HepG2 (cell line): ENCODE results near the gene CEBPG. TPM values are rescaled to one million over a fixed set of nuclear protein-coding genes. Genes with fewer than 3 reads are reported as not detected.

Experiments used
- ARNT2 ChIP-seq: sonication (generic); formaldehyde crosslinking; IDR thresholded peaks from 2 replicates; pipeline ENCODE4 v1.8.0; 2022; ENCODE audit warnings: mild to moderate bottlenecking, low read depth, missing genetic modification reagents, moderate library complexity
- CBX5 ChIP-seq: sonication (generic); formaldehyde crosslinking; IDR thresholded peaks from 2 replicates; pipeline ENCODE4 v1.4.0; 2020; ENCODE audit warnings: missing genetic modification reagents, borderline replicate concordance
- ELF4 ChIP-seq: sonication (generic); formaldehyde crosslinking; IDR thresholded peaks from 2 replicates; pipeline ENCODE4 v1.5.0; 2020; ENCODE audit warnings: missing genetic modification reagents, mild to moderate bottlenecking, moderate library complexity, borderline replicate concordance
- HMGXB4 ChIP-seq, 2 experiments: sonication (generic) in 1 of 2; formaldehyde crosslinking in 1 of 2; IDR thresholded peaks; 2 replicates each; pipeline versions ENCODE4 v1.4.0 to v1.6.1; 2018 to 2020; ENCODE audit warnings: missing genetic modification reagents in 2 of 2, borderline replicate concordance in 1 of 2, low read depth in 1 of 2, mild to moderate bottlenecking in 1 of 2, missing biosample characterization in 1 of 2
- KIAA2018 ChIP-seq: sonication (generic); formaldehyde crosslinking; IDR thresholded peaks from 2 replicates; pipeline ENCODE4 v1.5.0; 2020; ENCODE audit warnings: mild to moderate bottlenecking, missing genetic modification reagents, borderline replicate concordance
- STAT6 ChIP-seq: sonication (generic); formaldehyde crosslinking; IDR thresholded peaks from 2 replicates; pipeline ENCODE4 v1.4.0; 2020; ENCODE audit warnings: missing genetic modification reagents, mild to moderate bottlenecking, borderline replicate concordance
- THAP9 ChIP-seq: sonication (generic); formaldehyde crosslinking; IDR thresholded peaks from 2 replicates; pipeline ENCODE4; 2020; ENCODE audit warnings: missing genetic modification reagents, mild to moderate bottlenecking, borderline replicate concordance
- ZNF431 ChIP-seq: sonication (generic); formaldehyde crosslinking; IDR thresholded peaks from 2 replicates; pipeline ENCODE4 v1.9.0; 2022; ENCODE audit warnings: missing genetic modification reagents, low read depth, mild to moderate bottlenecking, borderline replicate concordance
- ZNF44 ChIP-seq: sonication (generic); formaldehyde crosslinking; IDR thresholded peaks from 2 replicates; pipeline ENCODE4 v1.5.1; 2020; ENCODE audit warnings: mild to moderate bottlenecking, missing genetic modification reagents
- ZNF790 ChIP-seq: sonication (generic); formaldehyde crosslinking; IDR thresholded peaks from 2 replicates; pipeline ENCODE4 v1.8.0; 2022; ENCODE audit warnings: missing genetic modification reagents, mild to moderate bottlenecking, borderline replicate concordance
- polyA plus RNA-seq, 8 experiments: library from polyadenylated mRNA; depleted of rRNA in 3 of 8; stranded (reverse) in 7 of 8; unstranded in 1 of 8; fragments of >200 nt; fragmentation: Illumina TruSeq in 4 of 8; extraction: Trizol in 4 of 8; gene quantifications; 2 replicates each; pipeline versions ENCODE4 v1.2.1 to v1.2.3, GENCODE V29; 2011 to 2016; ENCODE audit warnings: low read depth in 4 of 8, missing spikeins in 1 of 8, mixed read lengths in 1 of 8; ENCODE audit not compliant: insufficient read depth in 1 of 8
- total RNA-seq, 5 experiments: library from RNA; depleted of rRNA; stranded (reverse); fragments of >200 nt; fragmentation: Illumina TruSeq; extraction: Trizol; gene quantifications; 2 replicates each; pipeline ENCODE4 v1.2.3, GENCODE V29; 2016; ENCODE audit warnings: low read depth in 1 of 5

CEBPG gene
- total and polyA plus RNA-seq, 2 of the 13 experiments (the other 11 are each of a cell fraction or from before 2014, with no cell fraction given), result 25.7 to 34.3 TPM

DNA sequence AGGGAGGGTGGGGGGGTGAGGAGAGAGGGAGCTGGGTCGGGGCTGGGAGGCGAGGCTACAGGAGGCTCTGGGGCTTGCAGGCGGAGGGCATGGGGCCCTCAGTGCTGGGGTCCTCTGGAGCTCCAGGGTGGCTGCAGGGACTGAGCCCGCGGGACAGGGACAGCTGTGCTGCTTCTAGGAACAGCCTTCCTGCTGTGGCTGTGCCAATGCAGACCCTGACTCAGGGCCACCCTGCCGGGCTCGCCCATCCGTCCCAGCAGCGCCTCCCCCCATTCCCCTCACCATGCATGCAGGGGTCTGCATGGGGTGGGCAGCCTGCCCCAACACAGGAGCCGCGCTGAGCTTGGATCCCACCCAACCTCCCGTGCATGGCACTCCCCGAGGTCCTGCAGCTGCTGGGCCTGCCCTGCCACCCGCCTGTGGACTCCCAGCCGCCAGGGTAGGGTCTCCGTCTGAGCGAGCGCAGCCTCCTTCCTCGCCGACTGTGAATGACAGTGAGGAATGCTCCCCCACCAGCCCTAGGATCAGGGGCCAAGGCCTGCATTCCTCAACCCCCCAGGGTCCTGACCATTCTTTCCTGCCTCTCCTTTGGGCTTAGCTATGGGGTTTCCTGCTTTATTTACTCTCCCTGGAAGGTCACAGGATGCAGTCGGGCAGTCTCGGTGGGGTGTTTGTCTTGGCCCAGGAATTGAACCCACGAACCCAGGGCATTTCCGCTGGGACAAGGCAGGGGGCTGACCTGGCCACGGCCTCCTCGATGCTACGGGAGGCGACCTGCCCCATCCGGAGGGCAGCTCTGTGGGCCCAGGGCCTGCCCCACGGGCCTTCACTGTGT, 23.4 kb downstream of the CEBPG start (continued):
- TF ChIP-seq ARNT2 (CRISPR knock-in tag) (peak; percentile 78; the same call in 1 of the 2 replicates), THAP9 (CRISPR knock-in tag) (peak; percentile 45; the same call in 1 of the 2 replicates), ELF4 (CRISPR knock-in tag) (no peak), STAT6 (CRISPR knock-in tag) (peak; percentile 62), HMGXB4 (CRISPR knock-in tag; IDR thresholded peaks at IDR 0.05; ENCODE audit: borderline replicate concordance in 1 of 2, low read depth in 1 of 2) (peak; percentile 50 to 77; a peak in 2 of 4 replicates), KIAA2018 (CRISPR knock-in tag) (0 out of 2 replicates have a peak, but pooled peaks have one; percentile 41), ZNF431 (CRISPR knock-in tag) (no peak; the same call in 1 of the 2 replicates), CBX5 (CRISPR knock-in tag) (peak; percentile 23; the same call in 1 of the 2 replicates), ZNF44 (CRISPR knock-in tag) (no peak), ZNF790 (CRISPR knock-in tag) (no peak)
